ENCODE measurements around the gene CAMTA1.

- no peak for TF ChIP-seq CTCF (conservative IDR thresholded peaks at IDR 0.05; ENCODE audit: low read length)
- TF ChIP-seq EZH2phosphoT487 (IDR thresholded peaks at IDR 0.05; ENCODE audit: borderline replicate concordance, low read depth, low read length): no peak
Observed at GRCh38 chr1:7281821-7282220, 496.6 kb downstream of the CAMTA1 start.
